Measurements from ENCODE around the gene CDK19.
"Not testable (repeated sequence)": the region's sequence is repeated elsewhere in the genome, so short reads cannot be mapped to it uniquely, and the experiment has no call there.

The CDK19 gene

DNA sequence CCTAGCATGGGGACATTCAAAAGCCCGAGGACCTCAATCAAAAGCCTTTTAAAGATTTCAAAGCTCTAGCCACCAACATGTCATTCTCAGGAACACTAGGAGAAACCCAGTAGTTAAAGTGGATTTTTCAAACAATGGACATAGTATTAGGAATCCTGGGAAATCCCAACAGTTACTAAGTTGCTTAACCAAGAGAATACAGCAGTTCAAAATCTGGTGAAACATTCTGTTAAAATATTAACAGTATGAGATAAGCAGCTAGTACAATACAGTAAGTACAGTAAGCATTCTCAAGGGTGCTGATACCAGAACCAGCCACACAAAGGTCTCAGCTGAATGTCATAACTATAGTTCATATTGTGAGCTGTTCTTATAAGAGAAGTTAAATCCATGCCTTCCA lies 68.6 kb downstream of the CDK19 start:
- no peak overlapping the region for H3K4me3 ChIP-seq (ENCODE audit: low read depth, low read length)
- no peak for TF ChIP-seq POLR2A (IDR thresholded peaks at IDR 0.05; ENCODE audit: extremely low read depth, insufficient read length)
- TF ChIP-seq, protein P1, sequence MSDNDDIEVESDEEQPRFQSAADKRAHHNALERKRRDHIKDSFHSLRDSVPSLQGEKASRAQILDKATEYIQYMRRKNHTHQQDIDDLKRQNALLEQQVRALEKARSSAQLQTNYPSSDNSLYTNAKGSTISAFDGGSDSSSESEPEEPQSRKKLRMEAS (IDR thresholded peaks at IDR 0.05; ENCODE audit: low read depth, low read length) = no peak
- TF ChIP-seq, protein P2, sequence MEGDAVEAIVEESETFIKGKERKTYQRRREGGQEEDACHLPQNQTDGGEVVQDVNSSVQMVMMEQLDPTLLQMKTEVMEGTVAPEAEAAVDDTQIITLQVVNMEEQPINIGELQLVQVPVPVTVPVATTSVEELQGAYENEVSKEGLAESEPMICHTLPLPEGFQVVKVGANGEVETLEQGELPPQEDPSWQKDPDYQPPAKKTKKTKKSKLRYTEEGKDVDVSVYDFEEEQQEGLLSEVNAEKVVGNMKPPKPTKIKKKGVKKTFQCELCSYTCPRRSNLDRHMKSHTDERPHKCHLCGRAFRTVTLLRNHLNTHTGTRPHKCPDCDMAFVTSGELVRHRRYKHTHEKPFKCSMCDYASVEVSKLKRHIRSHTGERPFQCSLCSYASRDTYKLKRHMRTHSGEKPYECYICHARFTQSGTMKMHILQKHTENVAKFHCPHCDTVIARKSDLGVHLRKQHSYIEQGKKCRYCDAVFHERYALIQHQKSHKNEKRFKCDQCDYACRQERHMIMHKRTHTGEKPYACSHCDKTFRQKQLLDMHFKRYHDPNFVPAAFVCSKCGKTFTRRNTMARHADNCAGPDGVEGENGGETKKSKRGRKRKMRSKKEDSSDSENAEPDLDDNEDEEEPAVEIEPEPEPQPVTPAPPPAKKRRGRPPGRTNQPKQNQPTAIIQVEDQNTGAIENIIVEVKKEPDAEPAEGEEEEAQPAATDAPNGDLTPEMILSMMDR (IDR thresholded peaks at IDR 0.05; ENCODE audit: low read depth, low read length) = no peak
- TF ChIP-seq MYC (IDR thresholded peaks at IDR 0.05; ENCODE audit: low read depth, low read length) = no peak
- no peak for DNase-seq (ENCODE audit: low read depth)

DNA sequence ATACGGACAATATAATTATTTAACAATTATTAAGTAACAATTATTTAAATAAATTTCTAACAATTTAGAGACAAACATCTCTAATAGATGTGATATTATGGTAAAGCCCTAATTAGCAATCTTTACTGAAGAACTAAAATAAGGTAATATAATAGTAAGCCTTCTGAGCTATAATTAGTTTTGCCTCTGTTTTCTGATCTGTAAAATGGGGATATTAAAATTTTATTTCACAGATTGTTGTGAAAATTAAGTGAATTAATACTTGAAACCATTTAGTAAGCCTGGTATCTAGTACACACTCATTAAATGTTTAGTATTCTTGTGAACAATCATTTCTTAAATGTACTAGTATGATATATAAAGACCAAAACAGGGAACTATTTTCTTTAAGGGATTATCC lies 70.3 kb downstream of the CDK19 start:
- no peak for DNase-seq (ENCODE audit: low read depth)
- H3K4me3 ChIP-seq (ENCODE audit: low read depth, low read length) = no peak overlapping the region
- TF ChIP-seq MYC (IDR thresholded peaks at IDR 0.05; ENCODE audit: low read depth, low read length) (no peak), POLR2A (IDR thresholded peaks at IDR 0.05; ENCODE audit: extremely low read depth, insufficient read length) (no peak)
- TF ChIP-seq, protein P2 (IDR thresholded peaks at IDR 0.05; ENCODE audit: low read depth, low read length) = no peak
- TF ChIP-seq, protein P1 (IDR thresholded peaks at IDR 0.05; ENCODE audit: low read depth, low read length) = no peak

DNA sequence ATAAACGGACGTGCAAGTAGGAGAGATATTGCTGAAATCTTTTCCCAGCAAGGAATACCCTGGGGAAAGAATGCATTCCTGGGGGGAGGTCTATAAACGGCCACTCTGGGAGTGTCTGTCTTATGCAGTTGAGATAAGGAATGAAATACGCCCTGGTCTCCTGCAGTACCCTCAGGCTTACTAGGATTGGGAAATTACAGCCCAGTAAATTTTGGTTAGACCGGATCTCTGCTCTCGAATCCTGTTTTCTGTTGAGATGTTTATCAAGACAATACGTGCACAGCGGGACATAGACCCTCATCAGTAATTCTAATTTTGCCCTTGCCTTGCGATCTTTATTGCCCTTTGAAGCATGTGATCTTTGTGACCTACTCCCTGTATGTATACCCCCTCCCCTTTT lies 72.7 kb downstream of the CDK19 start:
- not testable (repeated sequence) for DNase-seq (ENCODE audit: low read depth); H3K4me3 ChIP-seq (ENCODE audit: low read depth, low read length)

DNA sequence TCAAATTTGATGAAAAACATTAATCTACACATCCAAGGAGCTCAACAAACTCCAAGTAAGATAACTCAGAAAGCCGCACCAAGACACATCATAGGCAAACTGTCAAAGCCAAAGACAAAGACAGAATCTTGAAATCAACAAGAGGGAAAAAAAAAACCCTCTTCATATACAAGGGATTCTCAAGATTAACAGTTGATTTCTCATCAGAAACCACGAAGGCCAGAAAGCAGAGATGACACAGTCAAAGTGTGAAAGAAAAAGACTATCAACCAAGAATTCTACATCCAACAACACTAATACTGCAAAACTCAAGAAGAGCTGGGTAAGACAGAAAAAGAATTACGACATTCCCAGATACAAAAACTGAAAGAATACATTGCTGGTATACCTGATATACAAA lies 73.8 kb downstream of the CDK19 start:
- TF ChIP-seq, protein P2 (IDR thresholded peaks at IDR 0.05; ENCODE audit: low read depth, low read length) = no peak
- no peak for DNase-seq (ENCODE audit: low read depth)
- H3K4me3 ChIP-seq (ENCODE audit: low read depth, low read length) = no peak overlapping the region

DNA sequence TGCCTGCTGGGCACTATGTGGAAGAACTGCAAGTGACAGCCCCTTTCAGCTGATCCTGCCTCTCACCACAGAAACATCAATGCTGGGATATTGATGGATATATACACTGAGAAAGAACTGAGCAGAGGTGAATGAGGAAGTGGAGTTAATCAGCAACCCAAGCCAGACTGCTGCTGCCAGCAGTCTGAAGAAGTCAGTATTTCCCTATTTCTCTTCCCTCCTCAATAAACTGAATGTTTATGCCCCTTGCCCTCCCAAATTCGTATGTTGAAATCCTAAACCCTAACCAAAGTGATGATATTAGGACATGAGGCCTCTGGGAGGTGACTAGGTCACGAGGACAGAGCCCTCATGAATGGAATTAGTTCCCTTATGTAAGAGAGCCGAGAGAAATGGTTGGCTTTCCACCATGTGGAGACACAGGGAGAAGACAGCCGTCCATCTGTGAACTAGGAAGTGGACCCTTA lies 76.3 kb downstream of the CDK19 start:
- no peak; the same call in 1 of the 2 replicates for TF ChIP-seq MYC (IDR thresholded peaks at IDR 0.05; ENCODE audit: low read depth, low read length)
- TF ChIP-seq, protein P1 (IDR thresholded peaks at IDR 0.05; ENCODE audit: low read depth, low read length) = peak; percentile 61; the same call in 1 of the 2 replicates
- peak; percentile 79 for DNase-seq (ENCODE audit: low read depth)
- H3K4me3 ChIP-seq (ENCODE audit: low read depth, low read length) = no peak overlapping the region

DNA sequence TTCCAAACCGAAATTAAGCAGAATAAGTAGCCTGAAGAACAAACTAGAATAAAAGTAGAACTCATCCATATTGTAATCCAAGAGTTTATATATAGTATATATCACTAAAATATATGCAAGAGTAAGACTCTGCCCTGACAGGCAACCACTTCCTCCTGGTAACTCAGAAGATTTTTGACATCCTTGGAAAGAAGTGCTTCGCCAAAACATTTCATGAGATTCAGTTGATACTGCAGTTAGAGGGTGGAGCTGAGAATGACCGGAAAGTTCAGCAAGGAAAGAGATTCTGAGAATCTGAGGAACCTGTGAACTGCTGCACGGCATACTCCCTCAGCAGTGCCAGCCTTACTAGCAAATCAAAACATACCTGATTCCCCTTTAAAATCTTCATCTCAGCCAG lies 79.6 kb downstream of the CDK19 start:
- no peak overlapping the region for H3K4me3 ChIP-seq (ENCODE audit: low read depth, low read length)
- TF ChIP-seq, protein P2 (IDR thresholded peaks at IDR 0.05; ENCODE audit: low read depth, low read length) = no peak
- no peak for TF ChIP-seq MYC (IDR thresholded peaks at IDR 0.05; ENCODE audit: low read depth, low read length)
- TF ChIP-seq, protein P1 (IDR thresholded peaks at IDR 0.05; ENCODE audit: low read depth, low read length) = no peak
- no peak for DNase-seq (ENCODE audit: low read depth)

DNA sequence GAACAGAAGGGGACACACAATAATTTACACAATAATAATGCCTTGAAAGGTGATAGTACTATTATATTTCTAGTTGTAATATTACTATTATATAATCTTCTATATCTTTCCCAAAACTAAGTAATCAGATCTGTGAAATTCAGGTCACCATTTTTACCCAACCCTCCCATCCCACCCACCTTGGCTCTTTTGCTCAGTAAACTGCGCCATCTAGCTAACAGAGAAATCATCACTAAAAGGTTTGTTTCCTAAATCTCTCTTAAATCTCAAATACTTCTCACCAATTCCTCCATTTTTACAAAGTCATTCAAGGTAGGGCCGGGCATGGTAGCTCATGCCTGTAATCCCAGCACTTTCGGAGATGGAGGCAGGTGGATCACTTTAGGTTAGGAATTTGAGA lies 83.4 kb downstream of the CDK19 start:
- DNase-seq (ENCODE audit: low read depth) = no peak
- TF ChIP-seq POLR2A (IDR thresholded peaks at IDR 0.05; ENCODE audit: extremely low read depth, insufficient read length) (no peak), MYC (IDR thresholded peaks at IDR 0.05; ENCODE audit: low read depth, low read length) (no peak)
- TF ChIP-seq, protein P2 (IDR thresholded peaks at IDR 0.05; ENCODE audit: low read depth, low read length) = no peak
- TF ChIP-seq, protein P1 (IDR thresholded peaks at IDR 0.05; ENCODE audit: low read depth, low read length) = no peak
- no peak overlapping the region for H3K4me3 ChIP-seq (ENCODE audit: low read depth, low read length)

All from NB4 (cell line).